B cell (primary cell): ENCODE measurements around the gene USP27X.

ENCODE experiments used
- CTCF ChIP-seq: fragments of 200-600 bp; IDR thresholded peaks from one replicate; pipeline ENCODE4 v1.8.0; 2022; ENCODE audit warnings: antibody characterized with exemption, mild to moderate bottlenecking
- EZH2 ChIP-seq: IDR thresholded peaks from 2 replicates; pipeline ENCODE4 v1.6.1; 2012; ENCODE audit warnings: borderline replicate concordance, low read depth, mild to moderate bottlenecking, moderate library complexity, low read length; ENCODE audit not compliant: insufficient read depth, poor library complexity, severe bottlenecking

- no peak for TF ChIP-seq CTCF
- no peak for TF ChIP-seq EZH2
Measured at GRCh38 chrX:49922291-49923241, 43.3 kb downstream of the USP27X start, which contains the start of gene CLCN5.
